IMR-90 (cell line): ENCODE data around the gene USP4. TPM values are rescaled to one million over a fixed set of nuclear protein-coding genes. Genes with fewer than 3 reads are reported as not detected.

Experiments used
- ATAC-seq: fragments of 200-7000 bp; cut with Tn5 transposase; 2 replicates; pipeline ENCODE4 v1.9.1; 2020; ENCODE audit warnings: low read depth, mild to moderate bottlenecking, moderate library complexity
- BruUV-seq: library from RNA; stranded (reverse); fragments of 400-500 nt; replicated peaks from 2 replicates; lab custom pipeline; 2021; lab: Mats Ljungman, UMichigan
- CTCF ChIA-PET: fragments of 300-600 bp; formaldehyde crosslinking; extraction: SDS; loops from one replicate; lab custom pipeline; 2021; ENCODE audit warnings: antibody characterized with exemption; lab: Yijun Ruan, JAX
- POLR2A ChIA-PET: fragments of 300-600 bp; sonication (Branson Sonifier 250); formaldehyde crosslinking; loops from one replicate; lab custom pipeline; 2022; ENCODE audit warnings: antibody characterized with exemption; ENCODE audit not compliant: unreplicated experiment; lab: Charles Lee
- DNase-seq: peaks from one replicate; pipeline ENCODE4 v3.0.0; 2013
- H2AFZ ChIP-seq: replicated peaks from 2 replicates; pipeline ENCODE3; 2013; ENCODE audit warnings: low read length, mild to moderate bottlenecking; ENCODE audit not compliant: poor library complexity
- H2AK5ac ChIP-seq: 2 replicates; pipeline ENCODE4 v1.6.1; 2013; ENCODE audit warnings: low read depth, low read length, inconsistent platforms
- H2AK9ac ChIP-seq: replicated peaks from 2 replicates; pipeline ENCODE3; 2013; ENCODE audit warnings: mild to moderate bottlenecking, low read depth, low read length, moderate library complexity; ENCODE audit not compliant: poor library complexity
- H2BK120ac ChIP-seq: 2 replicates; pipeline ENCODE4 v1.6.1; 2013; ENCODE audit warnings: low read depth, low read length, inconsistent platforms
- H2BK15ac ChIP-seq: 3 replicates; pipeline ENCODE4 v1.6.1; 2013; ENCODE audit warnings: low read depth, low read length, inconsistent platforms
- H2BK20ac ChIP-seq: 2 replicates; pipeline ENCODE4 v1.6.1; 2013; ENCODE audit warnings: low read depth, mild to moderate bottlenecking, inconsistent platforms, low read length, moderate library complexity
- H2BK5ac ChIP-seq: 2 replicates; pipeline ENCODE4 v1.6.1; 2013; ENCODE audit warnings: mild to moderate bottlenecking, low read depth, low read length, inconsistent platforms; ENCODE audit not compliant: poor library complexity, severe bottlenecking
- H3K14ac ChIP-seq: replicated peaks from 2 replicates; pipeline ENCODE4 v1.6.1; 2013; ENCODE audit warnings: low read depth, low read length, inconsistent platforms
- H3K18ac ChIP-seq: 2 replicates; pipeline ENCODE4 v1.6.1; 2013; ENCODE audit warnings: low read depth, low read length, control low read depth
- H3K23ac ChIP-seq: 2 replicates; pipeline ENCODE4 v1.6.1; 2013; ENCODE audit warnings: low read depth, low read length, inconsistent platforms
- H3K27ac ChIP-seq: 2 replicates; pipeline ENCODE4 v1.5.1; 2013; ENCODE audit warnings: mild to moderate bottlenecking, control low read depth, low read length; ENCODE audit not compliant: insufficient read depth
- H3K27me3 ChIP-seq: 2 replicates; pipeline ENCODE4 v1.6.1; 2013; ENCODE audit warnings: low read length; ENCODE audit not compliant: control insufficient read depth, insufficient read depth
- H3K36me3 ChIP-seq: 2 replicates; pipeline ENCODE4 v1.6.1; 2013; ENCODE audit warnings: low read length, mixed read lengths; ENCODE audit not compliant: control insufficient read depth, insufficient read depth
- H3K4ac ChIP-seq: 2 replicates; pipeline ENCODE4 v1.6.1; 2013; ENCODE audit warnings: low read depth, low read length, inconsistent platforms
- H3K4me1 ChIP-seq: 2 replicates; pipeline ENCODE4 v1.6.1; 2013; ENCODE audit warnings: low read length, mixed read lengths; ENCODE audit not compliant: control insufficient read depth, insufficient read depth
- H3K4me2 ChIP-seq: 2 replicates; pipeline ENCODE4 v1.6.1; 2013; ENCODE audit warnings: low read depth, mild to moderate bottlenecking, control low read depth, low read length, moderate library complexity
- H3K4me3 ChIP-seq: 2 replicates; pipeline ENCODE4 v1.5.1; 2013; ENCODE audit warnings: low read depth, mild to moderate bottlenecking, control low read depth, low read length, moderate library complexity; ENCODE audit not compliant: insufficient read depth
- H3K56ac ChIP-seq: 2 replicates; pipeline ENCODE4 v1.6.1; 2013; ENCODE audit warnings: low read length, inconsistent platforms; ENCODE audit not compliant: insufficient read depth; ENCODE audit errors: extremely low read depth
- H3K79me1 ChIP-seq, 2 experiments: 2 replicates each; pipeline ENCODE4 v1.6.1; 2013; ENCODE audit warnings: low read length in 2 of 2, inconsistent platforms in 1 of 2, low read depth in 1 of 2
- H3K9ac ChIP-seq: 2 replicates; pipeline ENCODE4 v1.6.1; 2013; ENCODE audit warnings: low read depth, low read length, control low read depth
- H3K9me1 ChIP-seq: 2 replicates; pipeline ENCODE4 v1.6.1; 2013; ENCODE audit warnings: low read length, inconsistent platforms; ENCODE audit not compliant: insufficient read depth
- H3K9me3 ChIP-seq: 2 replicates; pipeline ENCODE4 v1.6.1; 2013; ENCODE audit warnings: low read length; ENCODE audit not compliant: control insufficient read depth, insufficient read depth
- H4K20me1 ChIP-seq: 2 replicates; pipeline ENCODE4 v1.6.1; 2013; ENCODE audit warnings: low read length, inconsistent platforms; ENCODE audit not compliant: insufficient read depth
- H4K5ac ChIP-seq: 2 replicates; pipeline ENCODE4 v1.6.1; 2013; ENCODE audit warnings: mild to moderate bottlenecking, low read depth, low read length, control low read depth
- H4K8ac ChIP-seq, 2 experiments: 2 replicates each; pipeline ENCODE4 v1.6.1; 2013; ENCODE audit warnings: low read depth in 2 of 2, low read length in 2 of 2, control low read depth in 1 of 2, inconsistent platforms in 1 of 2
- H4K91ac ChIP-seq: 2 replicates; pipeline ENCODE4 v1.6.1; 2013; ENCODE audit warnings: low read depth, low read length, inconsistent platforms; ENCODE audit not compliant: insufficient read depth
- BHLHE40 ChIP-seq: fragments of 150-350 bp; IDR thresholded peaks from 2 replicates; pipeline ENCODE4 v1.6.1; 2016; ENCODE audit warnings: mild to moderate bottlenecking, low read depth, low read length
- CHD1 ChIP-seq: IDR thresholded peaks from 2 replicates; pipeline ENCODE4 v1.6.1; 2012; ENCODE audit warnings: low read depth, low read length, improper control_type of control experiment
- FOS ChIP-seq: fragments of 150-350 bp; IDR thresholded peaks from 2 replicates; pipeline ENCODE4 v1.6.1; 2016; ENCODE audit warnings: low read depth, low read length
- MAZ ChIP-seq: IDR thresholded peaks from 2 replicates; pipeline ENCODE4 v1.6.1; 2012; ENCODE audit warnings: low read depth, mild to moderate bottlenecking, low read length, improper control_type of control experiment, moderate library complexity, borderline replicate concordance
- MXI1 ChIP-seq: IDR thresholded peaks from 2 replicates; pipeline ENCODE4 v1.6.1; 2012; ENCODE audit warnings: low read depth, mild to moderate bottlenecking, low read length, moderate library complexity, borderline replicate concordance
- POLR2A ChIP-seq: IDR thresholded peaks from 2 replicates; pipeline ENCODE4 v1.6.1; 2012; ENCODE audit warnings: mild to moderate bottlenecking, low read depth, low read length
- WGBS, 2 experiments: methylation state at CpG; one replicate each; pipeline versions ENCODE4 v1.1.5 to v1.1.7; 2013; ENCODE audit warnings: missing lambda C conversion rate in 2 of 2; ENCODE audit not compliant: insufficient read length in 1 of 2; ENCODE audit errors: extremely low coverage in 2 of 2; 5-methylcytosine and 5-hydroxymethylcytosine counted together
- dilution Hi-C: fragments of 300-500 bp; cut with HindIII; formaldehyde crosslinking; loops from one replicate; pipeline ENCODE4 v1.14.3; 2018; ENCODE audit warnings: low sequenced_read_pairs; ENCODE audit not compliant: unreplicated experiment
- in situ Hi-C: fragments of 300-500 bp; cut with MboI; formaldehyde crosslinking; loops from 3 replicates; pipeline ENCODE4 v1.14.3; 2019; ENCODE audit warnings: low sequenced_read_pairs, inconsistent platforms, mixed read lengths
- intact Hi-C: fragments of 100-400 bp; cut with micrococcal nuclease; formaldehyde crosslinking; loops from 2 replicates; pipeline ENCODE4 v1.10.0; 2022
- polyA plus RNA-seq, 3 experiments: library from polyadenylated mRNA; depleted of rRNA; stranded (reverse); fragments of >200 nt; gene quantifications; 2 replicates each; pipeline ENCODE4 v1.2.3, GENCODE V29; 2012; ENCODE audit warnings: low replicate concordance in 1 of 3
- total RNA-seq: library from RNA; depleted of rRNA; stranded (reverse); fragments of >200 nt; gene quantifications from 2 replicates; pipeline ENCODE4 v1.2.3, GENCODE V29; 2012

USP4 gene
- total and polyA plus RNA-seq, 2 of the 4 experiments (the other 2 are of a cell fraction), result 29.9 to 42.3 TPM

- Histone ChIP-seq H3K14ac (no peak overlapping the region), H3K9me3 (no peaks in the 10 kb centered on the region), H3K4me1 (peaks cover 14% of the 10 kb centered on the region), H3K79me1 (peaks cover 0 to 32% of the 10 kb centered on the region in 2 experiments; a peak in 3 of 4 replicates), H2BK120ac (no peak overlapping the region), H3K36me3 (no peaks in the 10 kb centered on the region), H3K4me3 (no peak overlapping the region), H2BK20ac (0 out of 2 replicates have a peak overlapping the region, but pooled peaks have one; percentile 0), H3K23ac (no peak overlapping the region), H4K91ac (no peak overlapping the region; the same call in 1 of the 2 replicates), H4K5ac (0 out of 2 replicates have a peak overlapping the region, but pooled peaks have one; percentile 0), H3K4ac (no peak overlapping the region), H3K56ac (no peak overlapping the region), H3K9me1 (peaks cover 5% of the 10 kb centered on the region), H3K4me2 (no peak overlapping the region), H3K27me3 (no peaks in the 10 kb centered on the region), H4K8ac (0 out of 4 replicates have a peak overlapping the region, but pooled peaks of 1 of the 2 experiments have one; percentile 4), H2BK5ac (no peak overlapping the region), H3K9ac (no peak overlapping the region), H2BK15ac (no peak overlapping the region), H4K20me1 (no peaks in the 10 kb centered on the region; the same call in 1 of the 2 replicates), H3K27ac (no peak overlapping the region), H2AK9ac (peak overlapping the region; percentile 30), H3K18ac (no peak overlapping the region), H2AK5ac (no peak overlapping the region), H2AFZ (no peak overlapping the region)
- intact Hi-C loops, result loop anchor here (1.0 to 2.0 kb wide), 2 partner anchors 43 to 69 kb away; partner anchors contain the start of gene RHOA
- POLR2A ChIA-PET, result no interaction called here
- dilution Hi-C loops, result no loop called here
- in situ Hi-C loops, result loop anchor here (5.0 kb wide), 1 partner anchor 105 kb away; no protein-coding TSS in a partner anchor
- ATAC-seq (no peak), DNase-seq (no peak)
- whole genome bisulfite sequencing, 2 experiments, result no CpG with 5 or more reads among the region's 6 CpGs
- no TSS peak for BruUV-seq
- TF ChIP-seq MXI1, result no peak
- TF ChIP-seq CHD1, result no peak
- TF ChIP-seq BHLHE40, result no peak
- no peak for TF ChIP-seq MAZ
- TF ChIP-seq POLR2A, result no peak
- no peak for TF ChIP-seq FOS
- CTCF ChIA-PET, result no interaction called here
These were observed 2.1 kb upstream of the USP4 start for GRCh38 chr3:49341996-49342395.
